HEK293 (cell line): ENCODE measurements around the gene UTS2.

Experiments
- CTCF ChIA-PET: fragments of 350-600 bp; formaldehyde crosslinking; extraction: SDS; loops from one replicate; lab custom pipeline; 2021; ENCODE audit warnings: antibody characterized with exemption; lab: Yijun Ruan, JAX
- POLR2A ChIA-PET: fragments of 300-600 bp; formaldehyde crosslinking; extraction: SDS; loops from one replicate; lab custom pipeline; 2020; ENCODE audit warnings: antibody characterized with exemption, inconsistent platforms; lab: Yijun Ruan, JAX
- H3K27ac ChIP-seq: fragments of 200-500 bp; sonication (Bioruptor generic); 2 replicates; pipeline ENCODE4 v1.5.1; 2014; ENCODE audit warnings: low read depth, low read length, control low read depth, inconsistent platforms; ENCODE audit errors: extremely low read depth
- H3K36me3 ChIP-seq, 2 experiments: fragments of 200-500 bp in 1 of 2; sonication (Bioruptor generic) in 1 of 2; 1 replicate in 1 of 2; 2 replicates in 1 of 2; pipeline ENCODE4 v1.5.1; 2014 to 2017; ENCODE audit warnings: inconsistent platforms in 2 of 2, low read length in 2 of 2; ENCODE audit not compliant: control insufficient read depth in 2 of 2, insufficient read depth in 1 of 2
- H3K4me1 ChIP-seq: fragments of 200-500 bp; sonication (Bioruptor generic); 2 replicates; pipeline ENCODE4 v1.5.1; 2014; ENCODE audit warnings: mild to moderate bottlenecking, low read length, inconsistent platforms; ENCODE audit not compliant: control insufficient read depth, insufficient read depth
- H3K4me3 ChIP-seq: 2 replicates; pipeline ENCODE4 v1.5.1; 2011; ENCODE audit warnings: low read depth, mild to moderate bottlenecking, control low read depth, low read length, moderate library complexity
- H3K9me3 ChIP-seq: fragments of 200-500 bp; sonication (Bioruptor generic); 2 replicates; pipeline ENCODE4 v1.5.1; 2014; ENCODE audit warnings: low read depth, low read length, inconsistent platforms; ENCODE audit not compliant: control insufficient read depth, insufficient read depth
- EGR2 ChIP-seq: fragments of 450-650 bp; formaldehyde crosslinking; IDR thresholded peaks from 2 replicates; pipeline ENCODE4 v1.5.1; 2016; ENCODE audit warnings: low read depth, missing biosample characterization, missing genetic modification characterization
- GFI1B ChIP-seq: fragments of 450-650 bp; formaldehyde crosslinking; IDR thresholded peaks from 2 replicates; pipeline ENCODE4 v1.5.1; 2016; ENCODE audit warnings: missing biosample characterization, missing genetic modification characterization
- KLF1 ChIP-seq: fragments of 450-650 bp; formaldehyde crosslinking; IDR thresholded peaks from 2 replicates; pipeline ENCODE4 v1.5.1; 2016; ENCODE audit warnings: missing biosample characterization, missing genetic modification characterization
- KLF8 ChIP-seq: fragments of 450-650 bp; formaldehyde crosslinking; IDR thresholded peaks from 2 replicates; pipeline ENCODE4 v1.5.1; 2016; ENCODE audit warnings: missing biosample characterization, missing genetic modification characterization
- KLF9 ChIP-seq: fragments of 450-650 bp; formaldehyde crosslinking; IDR thresholded peaks from 2 replicates; pipeline ENCODE4 v1.5.1; 2016; ENCODE audit warnings: missing biosample characterization, missing genetic modification characterization, low read depth
- PRDM2 ChIP-seq: fragments of 450-650 bp; formaldehyde crosslinking; IDR thresholded peaks from 2 replicates; pipeline ENCODE4 v1.5.1; 2016; ENCODE audit warnings: missing biosample characterization, missing genetic modification characterization, borderline replicate concordance
- SP2 ChIP-seq: fragments of 450-650 bp; formaldehyde crosslinking; IDR thresholded peaks from 2 replicates; pipeline ENCODE4 v1.5.1; 2016; ENCODE audit warnings: missing biosample characterization, missing genetic modification characterization
- SP3 ChIP-seq: fragments of 450-650 bp; formaldehyde crosslinking; IDR thresholded peaks from 2 replicates; pipeline ENCODE4 v1.5.1; 2016; ENCODE audit warnings: missing biosample characterization, missing genetic modification characterization
- ZBTB17 ChIP-seq: fragments of 450-650 bp; formaldehyde crosslinking; IDR thresholded peaks from 2 replicates; pipeline ENCODE4 v1.5.1; 2016; ENCODE audit warnings: missing biosample characterization, missing genetic modification characterization
- ZEB2 ChIP-seq: fragments of 450-650 bp; formaldehyde crosslinking; IDR thresholded peaks from 2 replicates; pipeline ENCODE4 v1.5.1; 2016; ENCODE audit warnings: missing biosample characterization, missing genetic modification characterization
- ZFHX2 ChIP-seq: fragments of 450-650 bp; formaldehyde crosslinking; conservative IDR thresholded peaks from 2 replicates; pipeline ENCODE4 v1.5.1; 2016; ENCODE audit warnings: missing biosample characterization, missing genetic modification characterization
- ZNF146 ChIP-seq: fragments of 450-650 bp; formaldehyde crosslinking; IDR thresholded peaks from 2 replicates; pipeline ENCODE4 v1.5.1; 2016; ENCODE audit warnings: missing biosample characterization, missing genetic modification characterization
- ZNF157 ChIP-seq: fragments of 450-650 bp; formaldehyde crosslinking; IDR thresholded peaks from 2 replicates; pipeline ENCODE4 v1.5.1; 2016; ENCODE audit warnings: missing biosample characterization, missing genetic modification characterization
- ZNF324 ChIP-seq: fragments of 450-650 bp; formaldehyde crosslinking; IDR thresholded peaks from 2 replicates; pipeline ENCODE4 v1.5.1; 2016; ENCODE audit warnings: missing biosample characterization, missing genetic modification characterization
- ZNF366 ChIP-seq: fragments of 450-650 bp; formaldehyde crosslinking; conservative IDR thresholded peaks from 2 replicates; pipeline ENCODE4 v1.5.1; 2016; ENCODE audit warnings: missing biosample characterization, missing genetic modification characterization
- ZNF488 ChIP-seq: fragments of 450-650 bp; formaldehyde crosslinking; IDR thresholded peaks from 2 replicates; pipeline ENCODE4 v1.5.1; 2016; ENCODE audit warnings: missing biosample characterization, missing genetic modification characterization
- ZNF621 ChIP-seq: fragments of 450-650 bp; formaldehyde crosslinking; IDR thresholded peaks from 2 replicates; pipeline ENCODE4 v1.5.1; 2017; ENCODE audit warnings: missing biosample characterization, missing genetic modification characterization
- ZNF670 ChIP-seq: fragments of 450-650 bp; formaldehyde crosslinking; IDR thresholded peaks from 2 replicates; pipeline ENCODE4 v1.5.1; 2016; ENCODE audit warnings: missing biosample characterization, missing genetic modification characterization, low read depth
- ZNF677 ChIP-seq: fragments of 450-650 bp; IDR thresholded peaks from 2 replicates; pipeline ENCODE4 v1.5.0; 2018; ENCODE audit warnings: missing biosample characterization, mild to moderate bottlenecking, missing genetic modification characterization, moderate library complexity

Gene UTS2

GRCh38 chr1:7886405-7886745, 33.5 kb upstream of the UTS2 start (continued):
- no peak for TF ChIP-seq PRDM2 (tag by site-specific recombination)
- TF ChIP-seq ZNF677 (tag by site-specific recombination) = no peak

- no peaks in the 10 kb centered on the region for H3K4me1 ChIP-seq
- H3K4me3 ChIP-seq = no peak overlapping the region
- POLR2A ChIA-PET = no interaction called here
- H3K27ac ChIP-seq = no peak overlapping the region
- peak; percentile 77 for TF ChIP-seq KLF9 (tag by site-specific recombination)
- TF ChIP-seq SP3 (tag by site-specific recombination) = peak; percentile 26; the same call in 1 of the 2 replicates
- peak; percentile 46; the same call in 1 of the 2 replicates for TF ChIP-seq KLF8 (tag by site-specific recombination)
- TF ChIP-seq ZEB2 (tag by site-specific recombination) = peak; percentile 25; the same call in 1 of the 2 replicates
- TF ChIP-seq ZNF324 (tag by site-specific recombination) = no peak
- TF ChIP-seq SP2 (tag by site-specific recombination) = peak; percentile 22; the same call in 1 of the 2 replicates
- no peak for TF ChIP-seq ZNF670 (tag by site-specific recombination)
- TF ChIP-seq KLF1 = peak; percentile 97
- TF ChIP-seq ZNF146 (tag by site-specific recombination) = no peak
- TF ChIP-seq, all 188 proteins: peak for 6
- no peaks in the 10 kb centered on the region for H3K36me3 ChIP-seq
- CTCF ChIA-PET = interaction anchor here (0.7 kb wide), 1 partner anchor 217 kb away, joined by 3 read pairs; no protein-coding TSS in a partner anchor
- no peaks in the 10 kb centered on the region for H3K9me3 ChIP-seq
Observed at GRCh38 chr1:7885513-7886404, 32.9 kb upstream of the UTS2 start.

GRCh38 chr1:7884757-7885156, 31.9 kb upstream of the UTS2 start:
- CTCF ChIA-PET = interaction anchor here (0.7 kb wide), 1 partner anchor 69 kb away, joined by 3 read pairs; no protein-coding TSS in a partner anchor
- POLR2A ChIA-PET = no interaction called here
- H3K4me1 ChIP-seq = no peaks in the 10 kb centered on the region
- H3K27ac ChIP-seq = no peak overlapping the region
- H3K4me3 ChIP-seq = no peak overlapping the region
- no peaks in the 10 kb centered on the region for H3K9me3 ChIP-seq
- no peaks in the 10 kb centered on the region for H3K36me3 ChIP-seq
- TF ChIP-seq ZNF157 (tag by site-specific recombination) (0 out of 2 replicates have a peak, but pooled peaks have one; percentile 31), ZNF366 (tag by site-specific recombination) (peak; percentile 97), ZFHX2 (tag by site-specific recombination) (peak; percentile 74), ZNF621 (tag by site-specific recombination) (no peak), ZBTB17 (peak; percentile 88), GFI1B (tag by site-specific recombination) (no peak), EGR2 (tag by site-specific recombination) (peak; percentile 91), ZNF488 (no peak)
